T-cell (primary cell): ENCODE measurements around the gene TAAR9. TPM values are rescaled to one million over a fixed set of nuclear protein-coding genes. Genes with fewer than 3 reads are reported as not detected.

ENCODE experiments used
- ATAC-seq, 4 experiments: fragments of 200-7000 bp in 3 of 4; fragments of 150-1000 bp in 1 of 4; cut with Tn5 transposase; replicated peaks in 1 of 4; 1 replicate in 3 of 4; 2 replicates in 1 of 4; pipeline ENCODE4 v1.10.0; 2021; ENCODE audit warnings: moderate library complexity in 3 of 4, mild to moderate bottlenecking in 2 of 4, moderate number of reproducible peaks in 1 of 4
- CTCF ChIA-PET, 2 donors: fragments of 300-600 bp; sonication (Branson Sonifier 250); formaldehyde crosslinking; loops; one replicate each; lab custom pipeline; 2022; ENCODE audit warnings: antibody characterized with exemption in 2 of 2; lab: Charles Lee
- POLR2A ChIA-PET, 2 donors: fragments of 300-600 bp; sonication (Branson Sonifier 250); formaldehyde crosslinking; loops; one replicate each; lab custom pipeline; 2022; ENCODE audit warnings: antibody characterized with exemption in 2 of 2; lab: Charles Lee
- DNase-seq, 35 experiments: peaks; one replicate each; pipeline versions ENCODE4 v3.0.0 to v3.0.0-alpha.2; 2013 to 2023
- H3K27ac ChIP-seq: one replicate; pipeline ENCODE4 v1.5.1; 2013; ENCODE audit warnings: low read length
- H3K27me3 ChIP-seq, 2 experiments: replicated peaks in 1 of 2; 1 replicate in 1 of 2; 2 replicates in 1 of 2; pipeline versions ENCODE4 v1.6.1 to v1.7.0; 2013; ENCODE audit warnings: low read length in 1 of 2, mixed read lengths in 1 of 2; ENCODE audit not compliant: control insufficient read depth in 2 of 2, insufficient read depth in 2 of 2; ENCODE audit errors: extremely low read depth in 1 of 2
- H3K36me3 ChIP-seq, 2 donors: 1 replicate in 1 of 2; 2 replicates in 1 of 2; pipeline versions ENCODE4 v1.6.1 to v1.7.0; 2013; ENCODE audit warnings: low read length in 1 of 2; ENCODE audit not compliant: control insufficient read depth in 2 of 2, insufficient read depth in 1 of 2; ENCODE audit errors: extremely low read depth in 1 of 2
- H3K4me1 ChIP-seq, 2 experiments: 1 replicate in 1 of 2; 2 replicates in 1 of 2; pipeline versions ENCODE4 v1.6.1 to v1.7.0; 2013; ENCODE audit warnings: low read length in 2 of 2, mixed read lengths in 1 of 2; ENCODE audit not compliant: insufficient read depth in 2 of 2, control insufficient read depth in 1 of 2; ENCODE audit errors: extremely low read depth in 1 of 2
- H3K4me3 ChIP-seq, 2 donors: 1 replicate in 1 of 2; 2 replicates in 1 of 2; pipeline versions ENCODE4 v1.5.1 to v1.7.0; 2013; ENCODE audit warnings: mild to moderate bottlenecking in 2 of 2, low read length in 1 of 2, moderate library complexity in 1 of 2; ENCODE audit not compliant: control insufficient read depth in 1 of 2; ENCODE audit errors: extremely low read depth in 1 of 2
- H3K9me3 ChIP-seq: 2 replicates; pipeline ENCODE4 v1.7.0; 2013
- H3K27ac Mint-ChIP-seq, 2 donors: one replicate each; pipeline ENCODE4 v1.8.0; 2020 to 2021; ENCODE audit warnings: mild to moderate bottlenecking in 2 of 2, mixed read lengths in 2 of 2
- H3K27me3 Mint-ChIP-seq, 2 donors: one replicate each; pipeline ENCODE4 v1.8.0; 2021 to 2022; ENCODE audit warnings: mixed read lengths in 2 of 2
- H3K36me3 Mint-ChIP-seq: one replicate; pipeline ENCODE4 v1.8.0; 2021; ENCODE audit warnings: mixed read lengths
- H3K4me1 Mint-ChIP-seq, 3 donors: one replicate each; pipeline ENCODE4 v1.8.0; 2020 to 2022; ENCODE audit warnings: mixed read lengths in 3 of 3, mild to moderate bottlenecking in 1 of 3
- H3K4me3 Mint-ChIP-seq, 3 donors: one replicate each; pipeline ENCODE4 v1.8.0; 2020 to 2022; ENCODE audit warnings: mild to moderate bottlenecking in 3 of 3, mixed read lengths in 3 of 3, moderate library complexity in 3 of 3
- H3K9me3 Mint-ChIP-seq, 3 donors: one replicate each; pipeline ENCODE4 v1.8.0; 2020 to 2022; ENCODE audit warnings: mixed read lengths in 3 of 3
- WGBS: methylation state at CpG from one replicate; pipeline ENCODE4 v1.1.5; 2013; ENCODE audit warnings: missing lambda C conversion rate; ENCODE audit not compliant: insufficient coverage; 5-methylcytosine and 5-hydroxymethylcytosine counted together
- total RNA-seq, 35 experiments: library from RNA in 6 of 35; stranded (reverse) in 6 of 35; fragments of 120-200 nt in 1 of 35; gene quantifications; one replicate each; pipeline versions ENCODE4 v1.2.1 to v1.2.4 and lab custom pipeline; 2013 to 2026

The TAAR9 gene
- total RNA-seq, 5 donors from 2014 or later (not counting 1 experiment from before 2014, with no cell fraction given) = not detected

GRCh38 chr6:132494954-132495353, 43.1 kb upstream of the TAAR9 start:
- no peaks in the 10 kb centered on the region for H3K27me3 Mint-ChIP-seq
- no peak overlapping the region for H3K4me3 Mint-ChIP-seq
- Histone ChIP-seq H3K27me3 (no peaks in the 10 kb centered on the region), H3K4me3 (no peak overlapping the region), H3K9me3 (no peaks in the 10 kb centered on the region), H3K36me3 (peaks cover 1 to 11% of the 10 kb centered on the region in 2 donors), H3K4me1 (peaks cover 8 to 12% of the 10 kb centered on the region in 2 experiments), H3K27ac (no peak overlapping the region)
- peaks cover 0 to 13% (median 3%) of the 10 kb centered on the region in 3 donors for H3K9me3 Mint-ChIP-seq
- WGBS = no CpG with 5 or more reads among the region's 2 CpGs
- DNase-seq (no peak), ATAC-seq (no peak)
- ChIA-PET POLR2A (no interaction called here), CTCF (interaction anchor here (0.7 to 4.1 kb wide), 4 partner anchors 9 to 215 kb away, joined by 3 to 29 read pairs (median 8); no protein-coding TSS in a partner anchor)
- H3K27ac Mint-ChIP-seq = peak overlapping the region in 1 of 2 donors; percentile 8
- peaks cover 27 to 58% (median 58%) of the 10 kb centered on the region in 3 donors for H3K4me1 Mint-ChIP-seq
- peaks cover 41% of the 10 kb centered on the region for H3K36me3 Mint-ChIP-seq

GRCh38 chr6:132495604-132496079, 42.4 kb upstream of the TAAR9 start:
- H3K27me3 ChIP-seq = no peaks in the 10 kb centered on the region
- no peak overlapping the region for H3K4me3 ChIP-seq
- ChIA-PET CTCF (interaction anchor here (0.7 to 4.1 kb wide), 6 partner anchors 10 to 216 kb away, joined by 3 to 29 read pairs (median 7); no protein-coding TSS in a partner anchor), POLR2A (no interaction called here)
- no peaks in the 10 kb centered on the region for H3K9me3 ChIP-seq
- Mint-ChIP-seq H3K27me3 (no peaks in the 10 kb centered on the region), H3K9me3 (peaks cover 0 to 13% (median 3%) of the 10 kb centered on the region in 3 donors), H3K4me1 (peaks cover 34 to 64% (median 63%) of the 10 kb centered on the region in 3 donors), H3K36me3 (peaks cover 47% of the 10 kb centered on the region), H3K27ac (peak overlapping the region in 1 of 2 donors; percentile 46), H3K4me3 (no peak overlapping the region)
- H3K4me1 ChIP-seq = peaks cover 6% of the 10 kb centered on the region in 2 experiments
- H3K27ac ChIP-seq = no peak overlapping the region
- WGBS = no CpG with 5 or more reads among the region's 2 CpGs
- no peak for DNase-seq
- peaks cover 3 to 15% of the 10 kb centered on the region in 2 donors for H3K36me3 ChIP-seq
- ATAC-seq = no peak

- DNase-seq (no peak), ATAC-seq (no peak)
- WGBS = no CpG with 5 or more reads among the region's 4 CpGs
- Mint-ChIP-seq H3K27me3 (no peaks in the 10 kb centered on the region), H3K4me3 (no peak overlapping the region), H3K27ac (no peak overlapping the region), H3K36me3 (peaks cover 52% of the 10 kb centered on the region), H3K4me1 (peaks cover 34 to 68% (median 65%) of the 10 kb centered on the region in 3 donors), H3K9me3 (peaks cover 0 to 13% (median 3%) of the 10 kb centered on the region in 3 donors)
- ChIA-PET CTCF (interaction anchor here (0.8 to 4.1 kb wide), 4 partner anchors 11 to 217 kb away, joined by 3 to 29 read pairs (median 7); no protein-coding TSS in a partner anchor), POLR2A (interaction anchor here in 1 of 2 donors (1.1 kb wide), 1 partner anchor 9 kb away, joined by 10 read pairs; no protein-coding TSS in a partner anchor)
- Histone ChIP-seq H3K27me3 (no peaks in the 10 kb centered on the region), H3K9me3 (no peaks in the 10 kb centered on the region), H3K36me3 (peaks cover 10 to 23% of the 10 kb centered on the region in 2 donors), H3K4me3 (no peak overlapping the region), H3K27ac (no peak overlapping the region), H3K4me1 (peaks cover 0 to under 1% of the 10 kb centered on the region in 2 experiments)
These were observed 41.4 kb upstream of the TAAR9 start for GRCh38 chr6:132496519-132497180.

- Histone ChIP-seq H3K27ac (no peak overlapping the region), H3K4me3 (no peak overlapping the region), H3K9me3 (no peaks in the 10 kb centered on the region), H3K36me3 (peaks cover 13 to 36% of the 10 kb centered on the region in 2 donors), H3K4me1 (no peaks in the 10 kb centered on the region), H3K27me3 (no peaks in the 10 kb centered on the region)
- no peak overlapping the region for H3K4me3 Mint-ChIP-seq
- peaks cover 0 to 10% (median 3%) of the 10 kb centered on the region in 3 donors for H3K9me3 Mint-ChIP-seq
- CTCF ChIA-PET = interaction anchor here (0.6 to 4.1 kb wide), 2 partner anchors 11 to 13 kb away, joined by 4 to 29 read pairs; no protein-coding TSS in a partner anchor
- H3K36me3 Mint-ChIP-seq = peaks cover 56% of the 10 kb centered on the region
- H3K27ac Mint-ChIP-seq = peak overlapping the region in 1 of 2 donors; percentile 33
- WGBS = 89% methylated on average over 1 of the region's 3 CpGs
- DNase-seq = no peak
- H3K27me3 Mint-ChIP-seq = no peaks in the 10 kb centered on the region
- peaks cover 28 to 64% (median 60%) of the 10 kb centered on the region in 3 donors for H3K4me1 Mint-ChIP-seq
- POLR2A ChIA-PET = no interaction called here
- no peak for ATAC-seq
These were observed 39.4 kb upstream of the TAAR9 start for GRCh38 chr6:132498638-132499037.

- 81% methylated on average over 4 of the region's 4 CpGs for WGBS
- DNase-seq (no peak), ATAC-seq (no peak)
- POLR2A ChIA-PET = no interaction called here
- Histone ChIP-seq H3K4me3 (no peak overlapping the region), H3K36me3 (peaks cover 13 to 36% of the 10 kb centered on the region in 2 donors), H3K27ac (no peak overlapping the region), H3K27me3 (no peaks in the 10 kb centered on the region), H3K4me1 (no peaks in the 10 kb centered on the region), H3K9me3 (no peaks in the 10 kb centered on the region)
- Mint-ChIP-seq H3K27ac (no peak overlapping the region), H3K4me1 (peaks cover 29 to 68% (median 64%) of the 10 kb centered on the region in 3 donors), H3K4me3 (no peak overlapping the region), H3K9me3 (peaks cover 0 to 3% (median 0%) of the 10 kb centered on the region in 3 donors), H3K36me3 (peaks cover 52% of the 10 kb centered on the region), H3K27me3 (no peaks in the 10 kb centered on the region)
- CTCF ChIA-PET = interaction anchor here in 1 of 2 donors (0.5 kb wide), 1 partner anchor 273 kb away, joined by 3 read pairs; no protein-coding TSS in a partner anchor
These were observed 38.3 kb upstream of the TAAR9 start for GRCh38 chr6:132499757-132500156.

- POLR2A ChIA-PET = no interaction called here
- Mint-ChIP-seq H3K9me3 (no peaks in the 10 kb centered on the region), H3K4me3 (peak overlapping the region in 1 of 3 donors; percentile 29), H3K27ac (no peak overlapping the region), H3K36me3 (peaks cover 44% of the 10 kb centered on the region), H3K4me1 (peaks cover 54 to 66% (median 61%) of the 10 kb centered on the region in 3 donors), H3K27me3 (no peaks in the 10 kb centered on the region)
- ATAC-seq (no peak), DNase-seq (no peak)
- H3K9me3 ChIP-seq = no peaks in the 10 kb centered on the region
- H3K27me3 ChIP-seq = no peaks in the 10 kb centered on the region
- H3K4me1 ChIP-seq = no peaks in the 10 kb centered on the region
- H3K4me3 ChIP-seq = no peak overlapping the region
- 100% methylated on average over 2 of the region's 5 CpGs for WGBS
- H3K27ac ChIP-seq = no peak overlapping the region
- CTCF ChIA-PET = no interaction called here
- H3K36me3 ChIP-seq = peaks cover 13 to 31% of the 10 kb centered on the region in 2 donors
These were observed 33.3 kb upstream of the TAAR9 start for GRCh38 chr6:132504757-132505156.
